ENCODE results near the gene PHYKPL.
"Not testable (repeated sequence)": the region's sequence is repeated elsewhere in the genome, so short reads cannot be mapped to it uniquely, and the experiment has no call there.

The PHYKPL gene

GRCh38 chr5:178234750-178235587 lies 2.4 kb upstream of the PHYKPL start:
- peak; percentile 85 for DNase-seq (ENCODE audit: low spot score)
- TF ChIP-seq, protein P1, sequence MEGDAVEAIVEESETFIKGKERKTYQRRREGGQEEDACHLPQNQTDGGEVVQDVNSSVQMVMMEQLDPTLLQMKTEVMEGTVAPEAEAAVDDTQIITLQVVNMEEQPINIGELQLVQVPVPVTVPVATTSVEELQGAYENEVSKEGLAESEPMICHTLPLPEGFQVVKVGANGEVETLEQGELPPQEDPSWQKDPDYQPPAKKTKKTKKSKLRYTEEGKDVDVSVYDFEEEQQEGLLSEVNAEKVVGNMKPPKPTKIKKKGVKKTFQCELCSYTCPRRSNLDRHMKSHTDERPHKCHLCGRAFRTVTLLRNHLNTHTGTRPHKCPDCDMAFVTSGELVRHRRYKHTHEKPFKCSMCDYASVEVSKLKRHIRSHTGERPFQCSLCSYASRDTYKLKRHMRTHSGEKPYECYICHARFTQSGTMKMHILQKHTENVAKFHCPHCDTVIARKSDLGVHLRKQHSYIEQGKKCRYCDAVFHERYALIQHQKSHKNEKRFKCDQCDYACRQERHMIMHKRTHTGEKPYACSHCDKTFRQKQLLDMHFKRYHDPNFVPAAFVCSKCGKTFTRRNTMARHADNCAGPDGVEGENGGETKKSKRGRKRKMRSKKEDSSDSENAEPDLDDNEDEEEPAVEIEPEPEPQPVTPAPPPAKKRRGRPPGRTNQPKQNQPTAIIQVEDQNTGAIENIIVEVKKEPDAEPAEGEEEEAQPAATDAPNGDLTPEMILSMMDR (IDR thresholded peaks at IDR 0.05; ENCODE audit: extremely low read depth, missing control alignments): peak; percentile 89

DNA sequence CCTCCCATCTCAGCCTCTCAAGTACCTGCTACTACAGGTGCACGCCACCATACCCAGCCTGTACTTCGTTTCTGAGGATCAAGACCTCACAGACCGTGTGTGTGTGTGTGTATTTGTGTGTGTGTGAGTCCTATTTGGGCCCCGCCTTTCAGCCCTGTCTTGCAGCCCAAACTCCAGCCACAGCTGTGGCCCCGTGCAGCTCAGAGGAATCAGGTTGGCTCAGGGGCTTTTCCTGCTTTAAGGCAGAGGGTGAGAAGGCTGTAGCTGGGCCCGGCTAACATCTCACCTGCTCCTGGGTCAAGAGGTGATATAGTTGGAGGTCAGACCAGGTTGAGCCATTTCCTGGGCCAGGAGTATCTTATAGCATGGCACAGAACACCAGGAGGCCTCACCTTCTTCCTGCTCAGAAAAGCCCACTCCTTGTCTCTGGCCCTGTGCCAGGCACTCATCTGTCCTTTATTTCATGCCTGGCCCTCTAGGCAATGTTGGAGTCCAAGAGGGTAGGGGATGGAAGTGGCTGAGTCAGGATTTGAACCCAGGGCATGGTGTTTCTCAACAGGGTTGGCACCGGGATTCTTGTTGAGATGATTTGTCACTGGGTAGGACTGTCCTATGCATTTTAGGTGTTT lies 1.6 kb upstream of the PHYKPL start:
- no peak for DNase-seq (ENCODE audit: low spot score)
- TF ChIP-seq, protein P1 (IDR thresholded peaks at IDR 0.05; ENCODE audit: extremely low read depth, missing control alignments): no peak

GRCh38 chr5:178232920-178233429 lies 373 bp upstream of the PHYKPL start:
- DNase-seq (ENCODE audit: low spot score): no peak
- TF ChIP-seq, protein P1 (IDR thresholded peaks at IDR 0.05; ENCODE audit: extremely low read depth, missing control alignments): no peak

GRCh38 chr5:178231539-178232123 lies 971 bp downstream of the PHYKPL start:
- TF ChIP-seq, protein P1 (IDR thresholded peaks at IDR 0.05; ENCODE audit: extremely low read depth, missing control alignments): no peak
- DNase-seq (ENCODE audit: low spot score): no peak

DNA sequence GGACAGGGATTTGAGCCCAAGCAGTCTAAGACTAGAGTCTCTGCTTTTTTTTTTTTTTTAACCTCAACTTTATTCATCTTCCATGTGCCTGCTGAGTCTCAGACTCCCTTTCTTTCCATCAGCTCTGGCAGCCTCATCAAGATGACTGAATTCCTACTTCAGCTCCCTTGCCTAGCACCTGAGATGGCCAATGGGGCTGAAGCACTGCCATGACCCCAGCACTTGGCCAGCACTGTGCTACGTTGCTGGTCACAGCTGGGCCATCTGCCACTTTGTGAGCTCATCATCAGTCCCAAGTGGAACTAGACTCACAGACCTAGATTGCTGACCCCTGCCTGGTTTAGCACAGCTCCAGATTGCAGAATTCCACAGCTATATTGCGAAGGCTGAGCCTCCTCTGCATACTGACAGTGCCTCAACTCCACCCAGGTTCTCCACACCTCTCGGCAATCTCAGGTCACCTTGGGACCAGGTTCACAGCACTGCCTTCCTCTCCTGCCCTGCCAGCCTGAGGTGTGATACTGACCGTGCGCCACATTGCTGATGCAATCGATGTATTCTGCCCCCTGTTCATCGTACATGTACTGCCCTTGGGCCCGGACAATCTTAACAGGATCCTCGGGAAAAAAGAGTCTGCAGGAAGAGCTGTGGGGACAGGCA lies 1.6 kb downstream of the PHYKPL start:
- TF ChIP-seq, protein P1 (IDR thresholded peaks at IDR 0.05; ENCODE audit: extremely low read depth, missing control alignments): no peak
- DNase-seq (ENCODE audit: low spot score): no peak

DNA sequence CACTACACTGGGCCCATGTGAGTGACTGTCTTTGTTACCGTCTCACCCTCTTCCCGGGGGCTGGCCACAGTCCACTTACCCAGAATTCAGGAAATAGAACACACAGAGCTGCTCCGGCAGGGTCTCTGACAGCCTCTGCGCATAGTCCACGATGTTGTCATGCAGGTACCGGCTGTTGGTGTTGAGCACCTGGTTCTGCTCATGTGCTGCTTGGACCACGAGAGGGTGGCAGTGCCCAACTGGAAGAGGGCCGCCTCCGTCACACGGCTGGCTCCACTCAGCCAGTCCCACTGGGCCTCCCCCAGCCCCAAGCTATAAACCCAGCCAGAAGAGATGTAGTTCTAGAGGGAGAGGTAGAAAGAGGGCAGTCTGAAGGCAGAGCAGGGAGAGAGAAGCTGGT lies 2.7 kb downstream of the PHYKPL start:
- no peak for DNase-seq (ENCODE audit: low spot score)
- TF ChIP-seq, protein P1 (IDR thresholded peaks at IDR 0.05; ENCODE audit: extremely low read depth, missing control alignments): no peak

- not testable (repeated sequence) for DNase-seq (ENCODE audit: low spot score)
Measured at GRCh38 chr5:178229111-178229510, 3.5 kb downstream of the PHYKPL start.
